ENCODE measurements around the gene STK32C. TPM values are rescaled to one million over a fixed set of nuclear protein-coding genes. Genes with fewer than 3 reads are reported as not detected.

STK32C gene
- total and polyA plus RNA-seq, 10 of the 15 experiments (the other 5 are each of a cell fraction or from before 2014, with no cell fraction given) = 1.5 to 18.1 (median 6.4) TPM

DNA sequence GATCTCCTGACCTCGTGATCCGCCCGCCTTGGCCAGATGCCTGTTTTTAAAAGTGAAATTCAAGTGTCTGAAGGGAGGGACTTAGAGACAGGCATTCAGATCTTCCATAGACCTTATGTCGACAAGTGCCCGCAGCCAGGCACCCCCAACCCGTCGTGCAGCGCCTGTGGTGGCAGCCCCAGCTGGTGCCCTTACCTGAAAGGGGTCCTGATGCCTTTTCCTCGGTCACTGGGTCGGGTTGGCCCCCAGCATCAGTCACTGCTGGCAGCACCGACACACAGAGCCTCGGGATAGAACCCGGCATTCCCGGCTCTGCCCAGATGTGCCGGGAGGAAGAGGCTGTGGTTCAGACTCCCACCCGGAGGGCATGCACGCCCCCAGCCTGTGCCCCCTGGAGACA lies 47.5 kb upstream of the STK32C start (continued):
- TF ChIP-seq, protein P1, sequence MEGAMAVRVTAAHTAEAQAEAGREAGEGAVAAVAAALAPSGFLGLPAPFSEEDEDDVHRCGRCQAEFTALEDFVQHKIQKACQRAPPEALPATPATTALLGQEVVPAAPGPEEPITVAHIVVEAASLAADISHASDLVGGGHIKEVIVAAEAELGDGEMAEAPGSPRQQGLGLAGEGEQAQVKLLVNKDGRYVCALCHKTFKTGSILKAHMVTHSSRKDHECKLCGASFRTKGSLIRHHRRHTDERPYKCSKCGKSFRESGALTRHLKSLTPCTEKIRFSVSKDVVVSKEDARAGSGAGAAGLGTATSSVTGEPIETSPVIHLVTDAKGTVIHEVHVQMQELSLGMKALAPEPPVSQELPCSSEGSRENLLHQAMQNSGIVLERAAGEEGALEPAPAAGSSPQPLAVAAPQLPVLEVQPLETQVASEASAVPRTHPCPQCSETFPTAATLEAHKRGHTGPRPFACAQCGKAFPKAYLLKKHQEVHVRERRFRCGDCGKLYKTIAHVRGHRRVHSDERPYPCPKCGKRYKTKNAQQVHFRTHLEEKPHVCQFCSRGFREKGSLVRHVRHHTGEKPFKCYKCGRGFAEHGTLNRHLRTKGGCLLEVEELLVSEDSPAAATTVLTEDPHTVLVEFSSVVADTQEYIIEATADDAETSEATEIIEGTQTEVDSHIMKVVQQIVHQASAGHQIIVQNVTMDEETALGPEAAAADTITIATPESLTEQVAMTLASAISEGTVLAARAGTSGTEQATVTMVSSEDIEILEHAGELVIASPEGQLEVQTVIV (IDR thresholded peaks at IDR 0.05; ENCODE audit: borderline replicate concordance, partially characterized antibody) = no peak
- no peak for TF ChIP-seq PAX5 (IDR thresholded peaks at IDR 0.05; ENCODE audit: borderline replicate concordance, low read depth, low read length)
- TF ChIP-seq TCF3 (IDR thresholded peaks at IDR 0.05; ENCODE audit: borderline replicate concordance, insufficient read depth, low read depth, low read length) = no peak
- TF ChIP-seq, protein P2, sequence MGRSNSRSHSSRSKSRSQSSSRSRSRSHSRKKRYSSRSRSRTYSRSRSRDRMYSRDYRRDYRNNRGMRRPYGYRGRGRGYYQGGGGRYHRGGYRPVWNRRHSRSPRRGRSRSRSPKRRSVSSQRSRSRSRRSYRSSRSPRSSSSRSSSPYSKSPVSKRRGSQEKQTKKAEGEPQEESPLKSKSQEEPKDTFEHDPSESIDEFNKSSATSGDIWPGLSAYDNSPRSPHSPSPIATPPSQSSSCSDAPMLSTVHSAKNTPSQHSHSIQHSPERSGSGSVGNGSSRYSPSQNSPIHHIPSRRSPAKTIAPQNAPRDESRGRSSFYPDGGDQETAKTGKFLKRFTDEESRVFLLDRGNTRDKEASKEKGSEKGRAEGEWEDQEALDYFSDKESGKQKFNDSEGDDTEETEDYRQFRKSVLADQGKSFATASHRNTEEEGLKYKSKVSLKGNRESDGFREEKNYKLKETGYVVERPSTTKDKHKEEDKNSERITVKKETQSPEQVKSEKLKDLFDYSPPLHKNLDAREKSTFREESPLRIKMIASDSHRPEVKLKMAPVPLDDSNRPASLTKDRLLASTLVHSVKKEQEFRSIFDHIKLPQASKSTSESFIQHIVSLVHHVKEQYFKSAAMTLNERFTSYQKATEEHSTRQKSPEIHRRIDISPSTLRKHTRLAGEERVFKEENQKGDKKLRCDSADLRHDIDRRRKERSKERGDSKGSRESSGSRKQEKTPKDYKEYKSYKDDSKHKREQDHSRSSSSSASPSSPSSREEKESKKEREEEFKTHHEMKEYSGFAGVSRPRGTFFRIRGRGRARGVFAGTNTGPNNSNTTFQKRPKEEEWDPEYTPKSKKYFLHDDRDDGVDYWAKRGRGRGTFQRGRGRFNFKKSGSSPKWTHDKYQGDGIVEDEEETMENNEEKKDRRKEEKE (IDR thresholded peaks at IDR 0.05) = no peak

DNA sequence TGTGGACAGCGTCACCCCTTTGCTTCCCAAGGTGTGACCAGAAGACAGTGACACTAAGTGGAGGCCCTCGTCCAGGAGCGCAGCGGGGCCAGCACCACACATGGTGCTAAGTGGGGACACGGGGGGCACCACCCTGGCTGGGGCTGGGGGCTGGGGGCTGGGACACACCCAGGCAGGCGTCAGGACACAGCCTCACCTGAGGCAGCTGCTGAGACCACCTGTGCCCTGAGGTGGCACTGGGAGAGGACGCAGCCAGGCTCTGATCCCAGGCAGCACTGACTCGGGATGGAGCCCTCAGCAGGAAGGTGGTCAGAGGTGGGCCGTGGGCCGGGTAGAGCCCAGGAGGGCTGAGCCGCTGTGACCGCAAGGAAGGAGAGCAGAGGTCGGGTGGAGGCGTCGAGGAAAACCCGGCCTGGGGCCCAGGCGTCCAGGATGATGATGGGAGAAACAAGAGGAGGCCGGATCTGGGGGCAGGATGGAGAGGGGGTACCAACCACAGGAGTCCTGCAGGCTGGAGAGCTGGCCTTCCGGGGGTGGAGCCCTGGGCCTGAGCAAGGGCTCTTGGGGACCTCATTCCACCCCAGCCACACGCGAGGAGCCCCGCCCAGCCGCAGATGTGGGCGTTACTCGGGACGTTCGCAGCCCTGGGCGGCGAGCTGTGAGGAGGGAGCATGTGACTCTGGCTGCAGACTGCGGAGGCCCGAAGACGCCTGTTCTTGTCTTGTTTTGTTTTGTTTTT lies 46.8 kb upstream of the STK32C start:
- FAIRE-seq (no peak), DNase-seq (ENCODE audit: low read depth, low spot score) (no peak), ATAC-seq (no peak)
- POLR2A ChIA-PET = no interaction called here
- WGBS (ENCODE audit: insufficient coverage, insufficient replicate concordance, low lambda C conversion rate, missing lambda C conversion rate) = 78% methylated on average over 27 of the region's 32 CpGs
- H3K27me3 ChIP-seq (replicated peaks in 1 of 2; ENCODE audit: control insufficient read depth in 2 of 2, insufficient read depth in 2 of 2, low read length in 1 of 2) = no peaks in the 10 kb centered on the region
- RAD21 ChIA-PET (ENCODE audit: unreplicated experiment) = no interaction called here
- no TSS peak for BruUV-seq (replicated peaks)
- H3K36me3 ChIP-seq (ENCODE audit: control insufficient read depth in 2 of 2, insufficient read depth in 2 of 2, low read length in 1 of 2) = no peaks in the 10 kb centered on the region
- H3K27ac ChIP-seq (ENCODE audit: control insufficient read depth, insufficient read depth) = no peak overlapping the region
- H3K9ac ChIP-seq (ENCODE audit: control insufficient read depth, insufficient read depth, low read length) = no peak overlapping the region
- SMC1A ChIA-PET (ENCODE audit: uncharacterized antibody, unreplicated experiment) = no interaction called here
- H3K9me3 ChIP-seq (replicated peaks; ENCODE audit: control insufficient read depth, insufficient read depth, low read length) = no peaks in the 10 kb centered on the region; the same call in 2 of the 3 replicates
- H3K79me2 ChIP-seq (ENCODE audit: control insufficient read depth, insufficient read depth, low read length) = no peaks in the 10 kb centered on the region
- H3K4me2 ChIP-seq (ENCODE audit: control insufficient read depth, insufficient read depth) = no peak overlapping the region
- in situ Hi-C loops (cut with MboI) (no loop called here), intact Hi-C loops (cut with micrococcal nuclease; ENCODE audit: unreplicated experiment) (no loop called here)
- no peak overlapping the region for H3K4me3 ChIP-seq
- H3K4me1 ChIP-seq (ENCODE audit: control insufficient read depth, insufficient read depth, low read length) = no peaks in the 10 kb centered on the region
- no peak overlapping the region for H2AFZ ChIP-seq (ENCODE audit: control insufficient read depth, low read depth, low read length)
- CTCF ChIA-PET = no interaction called here
- H4K20me1 ChIP-seq (ENCODE audit: control insufficient read depth, insufficient read depth) = no peaks in the 10 kb centered on the region
- TF ChIP-seq, protein P3, sequence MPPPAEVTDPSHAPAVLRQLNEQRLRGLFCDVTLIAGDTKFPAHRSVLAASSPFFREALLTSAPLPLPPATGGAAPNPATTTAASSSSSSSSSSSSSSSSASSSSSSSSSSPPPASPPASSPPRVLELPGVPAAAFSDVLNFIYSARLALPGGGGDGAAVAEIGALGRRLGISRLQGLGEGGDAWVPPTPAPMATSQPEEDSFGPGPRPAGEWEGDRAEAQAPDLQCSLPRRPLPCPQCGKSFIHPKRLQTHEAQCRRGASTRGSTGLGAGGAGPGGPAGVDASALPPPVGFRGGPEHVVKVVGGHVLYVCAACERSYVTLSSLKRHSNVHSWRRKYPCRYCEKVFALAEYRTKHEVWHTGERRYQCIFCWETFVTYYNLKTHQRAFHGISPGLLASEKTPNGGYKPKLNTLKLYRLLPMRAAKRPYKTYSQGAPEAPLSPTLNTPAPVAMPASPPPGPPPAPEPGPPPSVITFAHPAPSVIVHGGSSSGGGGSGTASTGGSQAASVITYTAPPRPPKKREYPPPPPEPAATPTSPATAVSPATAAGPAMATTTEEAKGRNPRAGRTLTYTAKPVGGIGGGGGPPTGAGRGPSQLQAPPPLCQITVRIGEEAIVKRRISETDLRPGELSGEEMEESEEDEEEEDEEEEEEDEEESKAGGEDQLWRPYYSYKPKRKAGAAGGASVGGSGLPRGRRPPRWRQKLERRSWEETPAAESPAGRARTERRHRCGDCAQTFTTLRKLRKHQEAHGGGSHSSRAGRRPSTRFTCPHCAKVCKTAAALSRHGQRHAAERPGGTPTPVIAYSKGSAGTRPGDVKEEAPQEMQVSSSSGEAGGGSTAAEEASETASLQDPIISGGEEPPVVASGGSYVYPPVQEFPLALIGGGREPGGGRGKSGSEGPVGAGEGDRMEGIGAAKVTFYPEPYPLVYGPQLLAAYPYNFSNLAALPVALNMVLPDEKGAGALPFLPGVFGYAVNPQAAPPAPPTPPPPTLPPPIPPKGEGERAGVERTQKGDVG (CRISPR knock-in tag; IDR thresholded peaks at IDR 0.05) = no peak
- TF ChIP-seq, protein P2 (IDR thresholded peaks at IDR 0.05) = no peak
- TF ChIP-seq ZNF274 (IDR thresholded peaks at IDR 0.05; ENCODE audit: insufficient read depth, insufficient read length) (no peak), SRF (IDR thresholded peaks at IDR 0.05; ENCODE audit: low read depth in 2 of 2, low read length in 2 of 2) (no peak)

All from GM12878 (cell line).